Astrocyte (in vitro differentiated cells and primary cell): ENCODE data around the gene SLC27A3. TPM values are rescaled to one million over a fixed set of nuclear protein-coding genes. Genes with fewer than 3 reads are reported as not detected.

Source experiments
- DNase-seq: peaks from one replicate; pipeline ENCODE4 v3.0.0-alpha.2; 2010; ENCODE audit warnings: low read depth
- FAIRE-seq: peaks from 2 replicates; lab custom pipeline; 2011; peaks lifted over from hg19 to GRCh38; lab: Jason Lieb, UNC
- H2AFZ ChIP-seq: 2 replicates; pipeline ENCODE4 v1.6.0; 2012; ENCODE audit warnings: low read depth, low read length, inconsistent platforms
- H3K27ac ChIP-seq: 2 replicates; pipeline ENCODE4 v1.5.1; 2011; ENCODE audit warnings: low read depth, low read length, inconsistent platforms
- H3K27me3 ChIP-seq: 2 replicates; pipeline ENCODE4 v1.6.0; 2011; ENCODE audit warnings: low read length, inconsistent platforms; ENCODE audit not compliant: insufficient read depth
- H3K36me3 ChIP-seq: 2 replicates; pipeline ENCODE4 v1.5.1; 2011; ENCODE audit warnings: low read length, inconsistent platforms; ENCODE audit not compliant: insufficient read depth
- H3K4me1 ChIP-seq: 2 replicates; pipeline ENCODE4 v1.5.1; 2011; ENCODE audit warnings: low read length, inconsistent platforms; ENCODE audit not compliant: insufficient read depth
- H3K4me2 ChIP-seq: 2 replicates; pipeline ENCODE4 v1.6.0; 2012; ENCODE audit warnings: low read length, inconsistent platforms
- H3K4me3 ChIP-seq: 2 replicates; pipeline ENCODE4 v1.5.1; 2011; ENCODE audit warnings: low read depth, mild to moderate bottlenecking, low read length, inconsistent platforms; ENCODE audit not compliant: insufficient read depth
- H3K79me2 ChIP-seq: 2 replicates; pipeline ENCODE4 v1.6.0; 2012; ENCODE audit warnings: mild to moderate bottlenecking, low read length, inconsistent platforms; ENCODE audit not compliant: insufficient read depth
- H3K9ac ChIP-seq: 2 replicates; pipeline ENCODE4 v1.6.0; 2012; ENCODE audit warnings: mild to moderate bottlenecking, low read length, inconsistent platforms
- H3K9me3 ChIP-seq: 2 replicates; pipeline ENCODE4 v1.5.1; 2012; ENCODE audit warnings: low read depth, mild to moderate bottlenecking, low read length, inconsistent platforms; ENCODE audit not compliant: insufficient read depth
- H4K20me1 ChIP-seq: 2 replicates; pipeline ENCODE4 v1.6.0; 2012; ENCODE audit warnings: low read length, inconsistent platforms; ENCODE audit not compliant: insufficient read depth
- H3K27ac Mint-ChIP-seq: one replicate; pipeline ENCODE4 v1.8.0; 2021; ENCODE audit warnings: mild to moderate bottlenecking, mixed read lengths; ENCODE audit not compliant: unreplicated experiment
- H3K27me3 Mint-ChIP-seq: one replicate; pipeline ENCODE4 v1.8.0; 2021; ENCODE audit warnings: low read depth, mixed read lengths; ENCODE audit not compliant: unreplicated experiment
- H3K36me3 Mint-ChIP-seq: one replicate; pipeline ENCODE4 v1.8.0; 2021; ENCODE audit warnings: low read depth, mixed read lengths; ENCODE audit not compliant: unreplicated experiment
- H3K4me1 Mint-ChIP-seq: one replicate; pipeline ENCODE4 v1.8.0; 2021; ENCODE audit warnings: low read depth, mixed read lengths; ENCODE audit not compliant: unreplicated experiment
- H3K4me3 Mint-ChIP-seq: one replicate; pipeline ENCODE4 v1.8.0; 2021; ENCODE audit warnings: mild to moderate bottlenecking, moderate library complexity, mixed read lengths; ENCODE audit not compliant: unreplicated experiment
- H3K9me3 Mint-ChIP-seq: one replicate; pipeline ENCODE4 v1.8.0; 2021; ENCODE audit warnings: mild to moderate bottlenecking, mixed read lengths; ENCODE audit not compliant: unreplicated experiment
- CTCF ChIP-seq: IDR thresholded peaks from 2 replicates; pipeline ENCODE4 v1.5.1; 2011; ENCODE audit warnings: low read depth, mild to moderate bottlenecking, inconsistent platforms, low read length, moderate library complexity; ENCODE audit not compliant: insufficient read depth
- EZH2 ChIP-seq: IDR thresholded peaks from 2 replicates; pipeline ENCODE4 v1.6.1; 2012; ENCODE audit warnings: mild to moderate bottlenecking, low read length, inconsistent platforms; ENCODE audit not compliant: insufficient read depth
- total RNA-seq: library from RNA; stranded (reverse); gene quantifications from 2 replicates; pipeline ENCODE4 v1.2.1, GENCODE V29; 2021

Gene SLC27A3
- total RNA-seq, 1 donor from 2014 or later, result 5.9 TPM

GRCh38 chr1:153773096-153773921 lies 1.9 kb upstream of the SLC27A3 start:
- H3K36me3 Mint-ChIP-seq, result peaks cover 19% of the 10 kb centered on the region
- peaks cover 14% of the 10 kb centered on the region for H3K27me3 Mint-ChIP-seq
- Histone ChIP-seq H3K9me3 (no peaks in the 10 kb centered on the region), H4K20me1 (peaks cover 7% of the 10 kb centered on the region), H3K4me3 (no peak overlapping the region), H3K79me2 (no peaks in the 10 kb centered on the region), H3K4me2 (no peak overlapping the region), H3K9ac (no peak overlapping the region), H3K27ac (no peak overlapping the region), H2AFZ (no peak overlapping the region), H3K4me1 (peaks cover 8% of the 10 kb centered on the region), H3K27me3 (no peaks in the 10 kb centered on the region), H3K36me3 (peaks cover 6% of the 10 kb centered on the region)
- TF ChIP-seq EZH2 (no peak), CTCF (no peak)
- FAIRE-seq, result no peak
- H3K4me1 Mint-ChIP-seq, result peaks cover 7% of the 10 kb centered on the region
- no peak overlapping the region for H3K4me3 Mint-ChIP-seq
- DNase-seq, result no peak
- no peak overlapping the region for H3K27ac Mint-ChIP-seq
- no peaks in the 10 kb centered on the region for H3K9me3 Mint-ChIP-seq

DNA sequence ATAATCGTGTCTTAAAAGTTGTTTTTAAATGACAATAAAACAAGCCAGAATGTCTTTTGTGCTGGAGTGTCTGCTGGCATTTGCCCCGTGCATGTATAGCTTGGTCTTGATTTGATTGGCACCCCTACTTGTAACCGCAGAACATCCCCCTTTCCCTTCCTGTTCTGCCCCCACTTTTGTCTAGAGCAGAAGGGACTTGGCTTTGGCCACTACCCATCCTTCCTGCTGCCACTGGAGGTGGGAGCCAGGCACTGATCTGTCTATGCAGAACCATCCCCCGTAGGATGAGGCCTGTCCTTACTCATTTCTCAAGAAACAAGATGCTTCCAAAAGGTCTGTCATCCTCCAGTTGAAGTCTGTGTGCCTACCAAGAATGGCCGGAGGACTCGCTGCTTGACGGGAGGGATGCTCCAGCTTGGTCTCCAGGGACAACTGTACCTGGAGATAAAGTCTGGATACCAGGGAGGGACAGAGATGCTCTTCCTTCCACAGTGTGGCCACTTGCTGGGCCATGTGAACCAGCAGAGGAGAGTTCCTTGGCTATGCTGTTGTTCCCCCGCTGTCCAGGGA lies 1.1 kb upstream of the SLC27A3 start:
- H3K9me3 ChIP-seq, result no peaks in the 10 kb centered on the region
- no peak for DNase-seq
- no peak overlapping the region for H3K27ac ChIP-seq
- H3K9me3 Mint-ChIP-seq, result no peaks in the 10 kb centered on the region
- H3K4me3 Mint-ChIP-seq, result no peak overlapping the region
- peaks cover 4% of the 10 kb centered on the region for H3K36me3 ChIP-seq
- no peak overlapping the region for H3K4me3 ChIP-seq
- H4K20me1 ChIP-seq, result peaks cover 7% of the 10 kb centered on the region
- H3K36me3 Mint-ChIP-seq, result peaks cover 15% of the 10 kb centered on the region
- TF ChIP-seq CTCF (no peak), EZH2 (no peak)
- H3K4me2 ChIP-seq, result no peak overlapping the region
- H3K27me3 Mint-ChIP-seq, result peaks cover 17% of the 10 kb centered on the region
- H3K27me3 ChIP-seq, result no peaks in the 10 kb centered on the region
- FAIRE-seq, result no peak
- H3K79me2 ChIP-seq, result no peaks in the 10 kb centered on the region
- H2AFZ ChIP-seq, result no peak overlapping the region
- H3K27ac Mint-ChIP-seq, result no peak overlapping the region
- peaks cover 8% of the 10 kb centered on the region for H3K4me1 ChIP-seq
- H3K9ac ChIP-seq, result no peak overlapping the region
- H3K4me1 Mint-ChIP-seq, result peaks cover 7% of the 10 kb centered on the region
